GM18951 (cell line): ENCODE data around the gene NRCAM.

Experiments
- POLR2A ChIP-seq: IDR thresholded peaks from 4 replicates; pipeline ENCODE4 v1.6.1; 2011; ENCODE audit warnings: mild to moderate bottlenecking; ENCODE audit not compliant: insufficient read length, insufficient read depth; ENCODE audit errors: extremely low read depth
- in situ Hi-C: fragments of 300-500 bp; cut with MboI; formaldehyde crosslinking; loops from one replicate; pipeline ENCODE4 v1.12.0; 2022; ENCODE audit warnings: low sequenced_read_pairs, mixed read lengths, inconsistent platforms; ENCODE audit not compliant: unreplicated experiment

NRCAM gene

DNA sequence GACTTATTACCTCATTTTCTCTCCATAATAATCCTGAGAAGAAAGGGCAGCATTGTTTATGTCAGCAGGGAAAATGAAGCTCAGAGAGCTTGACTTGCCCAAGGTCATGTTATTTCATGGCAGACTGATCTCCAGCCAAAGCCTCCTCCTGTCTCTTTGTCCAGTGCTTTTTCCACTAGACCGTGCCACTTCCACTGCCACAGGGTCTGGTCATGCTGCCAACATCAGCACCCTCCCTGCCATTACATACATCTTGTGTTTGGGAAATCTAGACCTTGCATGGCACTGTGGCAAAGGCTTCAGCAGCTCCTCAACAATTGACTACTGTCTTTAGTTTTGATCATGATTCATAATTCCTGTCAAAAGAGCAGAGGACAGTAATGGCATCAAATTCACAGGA, 25.1 kb downstream of the NRCAM start:
- in situ Hi-C loops: no loop called here
- no peak for TF ChIP-seq POLR2A

DNA sequence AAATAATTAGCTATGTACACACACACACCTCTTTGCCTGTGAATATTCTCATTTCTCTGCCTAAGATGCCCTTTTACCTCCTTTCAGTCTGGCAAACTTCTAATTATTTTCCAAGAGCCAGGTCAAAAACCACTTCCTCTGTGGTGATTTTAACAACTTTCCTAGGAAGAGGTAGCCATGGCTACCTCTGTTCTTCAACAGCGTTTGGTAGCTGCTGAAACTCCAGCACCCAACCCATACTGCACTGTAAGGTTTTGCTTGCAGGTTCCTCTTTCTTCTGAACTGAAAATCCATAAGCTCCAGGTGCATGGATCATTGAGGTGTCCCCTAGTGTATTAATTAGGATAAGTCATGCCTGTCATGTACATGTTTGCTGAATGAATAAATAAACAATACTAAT, 25.6 kb downstream of the NRCAM start:
- TF ChIP-seq POLR2A: no peak
- in situ Hi-C loops: no loop called here

DNA sequence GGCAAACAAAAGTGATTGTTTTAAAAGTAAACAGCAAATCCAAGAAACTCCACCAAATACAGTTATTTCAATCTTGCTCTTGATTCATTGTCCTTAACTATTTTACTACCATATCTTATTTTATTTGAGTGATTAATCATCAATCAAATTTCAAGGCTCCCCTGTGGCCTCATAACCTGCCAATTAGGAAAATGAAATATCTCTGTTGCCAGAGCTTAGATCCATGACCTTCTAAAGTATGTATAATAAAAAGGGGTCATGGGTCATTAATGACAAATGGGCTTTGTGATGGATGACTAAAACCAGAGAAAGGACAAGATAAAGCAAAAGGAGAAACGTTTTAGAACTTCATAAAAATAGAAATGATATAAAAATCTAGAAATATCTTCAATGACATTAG, 28.5 kb downstream of the NRCAM start:
- no peak for TF ChIP-seq POLR2A
- in situ Hi-C loops: no loop called here

DNA sequence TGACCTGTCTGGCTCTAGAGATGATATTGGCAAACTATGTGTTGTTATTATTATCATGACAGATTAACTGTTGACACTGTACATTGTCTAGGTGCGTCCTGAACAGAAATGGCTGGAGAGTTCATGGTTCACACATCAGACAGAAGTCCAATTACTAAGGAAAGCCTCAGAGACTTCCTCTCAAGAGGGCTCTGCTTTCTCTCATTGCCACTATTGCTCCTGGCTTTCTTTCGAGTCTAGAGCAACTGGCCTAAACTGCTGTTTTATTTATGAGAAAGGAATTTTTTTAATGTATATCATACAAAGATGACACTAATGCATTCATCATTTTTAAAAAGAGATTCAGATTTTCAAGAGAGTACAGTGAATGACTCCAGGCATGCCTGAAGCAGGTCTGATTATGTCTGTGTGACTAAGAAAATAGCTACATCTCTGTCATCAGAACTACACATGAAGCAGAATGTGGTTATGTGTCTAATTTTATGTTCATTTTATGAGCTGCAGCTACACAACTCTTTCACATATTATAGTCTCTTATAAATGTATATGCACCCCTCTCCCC, 30.4 kb downstream of the NRCAM start:
- in situ Hi-C loops: no loop called here

DNA sequence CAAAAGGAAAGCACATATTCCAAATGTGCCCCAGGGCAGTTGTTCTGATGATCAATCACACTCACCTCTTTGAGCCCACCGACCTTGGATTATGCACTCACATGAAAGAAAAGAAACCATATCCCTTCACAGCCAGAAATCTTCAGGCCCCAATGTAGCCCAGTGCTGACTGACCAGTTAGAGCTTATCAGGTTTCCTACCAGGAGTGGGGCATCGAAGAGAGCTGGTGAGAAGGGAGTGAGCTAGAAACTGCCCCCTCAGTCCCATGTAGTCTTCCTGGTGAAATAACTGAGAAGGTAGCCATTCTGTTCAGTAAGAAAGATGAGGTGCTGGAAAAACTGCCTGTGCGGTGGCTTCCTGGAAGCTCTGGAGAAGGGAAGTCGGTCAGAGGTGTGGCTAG, 32.2 kb downstream of the NRCAM start:
- in situ Hi-C loops: no loop called here
- TF ChIP-seq POLR2A: no peak

More for the DNA sequence above, 30.4 kb downstream of the NRCAM start:
- TF ChIP-seq POLR2A: no peak

DNA sequence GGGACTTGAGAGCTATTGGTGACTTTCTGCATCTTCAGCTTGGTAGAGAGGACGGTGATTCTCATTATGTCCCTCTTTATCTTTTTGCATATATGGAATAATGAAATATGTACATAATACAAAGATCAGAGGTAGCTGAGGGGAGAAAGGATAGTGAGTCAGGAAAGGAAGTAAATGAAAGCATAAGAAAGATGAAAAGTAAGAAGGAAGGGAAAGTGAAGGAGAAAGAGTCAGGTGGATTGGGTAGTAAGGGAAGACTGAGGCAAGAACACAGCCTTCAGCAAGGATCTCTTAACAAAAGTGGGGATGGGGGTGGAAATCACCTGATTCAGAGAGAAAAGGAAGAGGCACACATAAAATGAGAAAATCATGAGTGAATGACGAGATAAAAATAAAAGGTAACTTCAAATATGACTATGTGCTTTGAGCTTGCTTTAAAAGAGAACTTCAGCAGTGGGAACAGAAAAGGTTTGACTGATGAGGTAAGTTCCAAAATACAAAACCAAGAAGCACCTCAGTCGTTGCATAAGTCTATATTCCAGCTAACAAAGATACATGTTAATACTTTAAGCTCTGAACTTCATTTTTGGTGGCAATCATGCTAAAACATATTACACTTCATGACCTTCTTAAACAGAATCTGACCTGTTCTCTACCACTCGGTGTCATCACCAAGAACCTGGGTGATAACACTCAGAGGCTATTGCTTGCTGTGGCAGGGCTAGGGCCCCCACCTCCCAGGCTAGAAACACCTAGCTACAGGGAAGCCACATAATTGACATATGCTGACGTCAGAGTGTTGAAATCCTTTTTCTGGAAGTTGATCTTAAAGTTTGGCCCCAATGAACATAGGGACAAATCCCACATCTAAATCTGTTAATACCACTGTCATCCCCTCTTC, 32.9 kb downstream of the NRCAM start:
- in situ Hi-C loops: no loop called here
- TF ChIP-seq POLR2A: no peak

DNA sequence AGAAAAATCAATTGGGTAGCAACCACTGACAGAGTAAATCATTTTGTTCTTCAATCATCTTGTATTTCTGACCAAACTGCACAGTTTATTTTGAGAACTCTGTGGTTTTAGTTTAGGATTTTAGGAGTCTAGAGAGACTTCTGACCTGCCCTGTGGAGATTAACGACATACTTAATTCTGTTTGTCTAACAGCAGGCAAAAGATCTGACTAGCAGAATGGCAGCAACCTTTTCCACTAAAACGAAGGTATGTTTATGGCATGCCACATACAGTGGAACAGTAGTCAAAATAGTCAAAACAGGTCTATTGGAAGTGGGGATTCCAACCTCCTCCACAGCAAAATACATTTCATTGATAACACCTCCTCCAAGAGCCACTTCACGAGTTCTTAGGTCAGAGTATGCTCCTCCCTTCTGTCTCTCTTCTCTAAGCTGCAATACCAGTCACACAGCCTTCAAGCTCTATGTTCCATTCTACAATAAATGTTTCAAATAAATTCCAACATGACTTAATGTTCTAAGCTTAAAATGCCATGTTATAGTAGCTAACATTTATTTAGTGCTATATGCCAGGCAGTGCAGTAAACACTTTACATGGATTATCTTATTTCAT, 34.4 kb downstream of the NRCAM start:
- no peak for TF ChIP-seq POLR2A
- in situ Hi-C loops: no loop called here

DNA sequence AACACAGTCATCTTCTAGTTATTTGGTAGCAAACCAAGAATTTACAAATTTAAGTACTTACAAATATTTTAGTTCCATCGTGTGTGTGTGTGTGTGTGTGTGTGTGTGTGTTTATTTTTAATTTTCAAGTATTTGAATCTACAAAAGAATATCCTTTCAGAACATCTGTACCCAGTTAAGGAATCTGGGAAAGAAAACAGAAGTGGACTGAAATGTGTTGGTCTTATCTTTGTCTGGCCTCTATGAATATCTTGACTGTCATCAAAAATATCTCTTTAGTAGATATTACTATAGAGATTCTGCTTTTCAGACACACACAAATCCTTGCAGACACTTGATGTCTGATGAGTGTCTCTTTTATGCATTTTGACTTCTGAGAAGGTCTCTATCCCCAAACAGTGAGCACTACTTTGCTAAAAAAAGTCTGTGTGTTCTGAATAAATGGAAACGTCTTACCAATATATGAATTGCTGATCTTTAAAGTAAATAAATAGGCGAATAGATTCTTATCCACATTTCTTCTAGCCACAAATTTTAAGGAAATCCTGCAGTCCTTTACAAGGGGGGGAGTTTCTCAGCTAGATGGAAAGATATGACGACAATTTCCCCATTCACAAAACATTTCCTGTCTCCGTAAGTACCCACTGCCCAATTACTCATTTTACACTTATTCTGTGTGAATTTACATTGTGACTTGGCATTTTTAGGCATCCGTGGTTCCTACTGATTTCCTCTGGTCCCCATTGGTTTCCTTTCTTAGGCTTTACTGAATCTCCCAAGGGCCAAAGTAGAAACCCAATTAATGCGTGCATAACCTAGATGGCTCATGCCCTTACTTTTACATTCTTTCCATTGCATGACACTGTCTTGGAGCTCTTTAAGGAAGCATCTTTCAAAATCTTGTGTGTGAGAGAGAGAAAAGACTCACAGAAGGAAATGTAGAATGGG, 36.0 kb downstream of the NRCAM start:
- in situ Hi-C loops: no loop called here
- no peak for TF ChIP-seq POLR2A

DNA sequence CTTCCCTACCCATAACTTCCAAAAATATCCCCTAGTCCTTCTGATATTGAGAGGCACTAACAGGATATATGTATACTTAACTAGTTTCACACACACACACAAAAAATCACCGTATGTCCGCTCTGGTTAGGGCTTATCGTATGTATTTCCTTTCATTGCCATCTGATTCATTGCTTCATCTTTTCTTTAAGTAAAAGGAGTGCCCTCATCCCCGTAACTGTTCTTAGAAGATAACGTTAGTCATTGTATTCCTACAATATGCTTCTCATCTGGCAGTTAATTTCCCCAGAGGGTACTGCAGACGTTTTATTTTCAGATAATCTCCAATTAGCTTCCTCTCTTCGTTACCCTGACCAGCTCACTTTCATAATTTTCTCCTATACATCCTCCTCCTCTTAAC, 37.3 kb downstream of the NRCAM start:
- in situ Hi-C loops: no loop called here
- no peak for TF ChIP-seq POLR2A

DNA sequence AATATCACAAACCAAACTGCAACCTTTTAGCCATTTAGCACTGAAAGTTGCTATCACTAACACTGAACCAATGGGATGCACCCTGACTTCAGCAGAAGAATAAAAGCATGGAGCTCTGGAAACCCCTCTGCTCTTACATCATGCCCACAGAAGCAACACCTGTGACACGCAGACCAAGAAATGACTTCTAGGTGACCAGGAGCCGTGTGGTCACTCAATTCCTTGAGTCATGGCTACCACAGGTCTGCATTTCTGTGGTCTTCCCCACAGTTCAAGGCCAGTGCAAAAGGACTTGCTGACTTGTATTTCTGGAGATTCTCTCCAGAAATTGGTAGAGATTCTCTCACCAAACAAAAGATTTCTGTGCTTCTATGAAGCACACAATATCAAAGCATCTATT, 38.3 kb downstream of the NRCAM start:
- in situ Hi-C loops: no loop called here
- no peak for TF ChIP-seq POLR2A

DNA sequence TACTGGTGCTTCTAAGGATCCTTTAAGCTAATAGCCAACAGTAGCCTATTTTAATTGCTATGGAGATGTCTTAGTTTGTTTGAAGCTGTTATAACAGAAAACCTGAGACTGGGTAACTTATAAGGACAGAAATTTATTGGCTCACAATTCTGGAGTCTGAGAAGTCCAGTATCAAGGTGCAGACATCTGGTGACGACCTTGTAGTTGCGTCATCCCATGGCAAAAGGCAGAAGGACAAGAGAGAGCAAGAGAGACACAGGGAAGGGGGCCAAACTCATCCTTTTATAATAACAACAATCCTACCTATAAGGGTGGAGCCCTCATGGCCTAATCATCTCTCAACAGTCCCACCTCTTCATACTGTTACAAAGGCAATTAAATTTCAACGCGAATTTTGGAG, 39.1 kb downstream of the NRCAM start:
- TF ChIP-seq POLR2A: no peak
- in situ Hi-C loops: no loop called here

DNA sequence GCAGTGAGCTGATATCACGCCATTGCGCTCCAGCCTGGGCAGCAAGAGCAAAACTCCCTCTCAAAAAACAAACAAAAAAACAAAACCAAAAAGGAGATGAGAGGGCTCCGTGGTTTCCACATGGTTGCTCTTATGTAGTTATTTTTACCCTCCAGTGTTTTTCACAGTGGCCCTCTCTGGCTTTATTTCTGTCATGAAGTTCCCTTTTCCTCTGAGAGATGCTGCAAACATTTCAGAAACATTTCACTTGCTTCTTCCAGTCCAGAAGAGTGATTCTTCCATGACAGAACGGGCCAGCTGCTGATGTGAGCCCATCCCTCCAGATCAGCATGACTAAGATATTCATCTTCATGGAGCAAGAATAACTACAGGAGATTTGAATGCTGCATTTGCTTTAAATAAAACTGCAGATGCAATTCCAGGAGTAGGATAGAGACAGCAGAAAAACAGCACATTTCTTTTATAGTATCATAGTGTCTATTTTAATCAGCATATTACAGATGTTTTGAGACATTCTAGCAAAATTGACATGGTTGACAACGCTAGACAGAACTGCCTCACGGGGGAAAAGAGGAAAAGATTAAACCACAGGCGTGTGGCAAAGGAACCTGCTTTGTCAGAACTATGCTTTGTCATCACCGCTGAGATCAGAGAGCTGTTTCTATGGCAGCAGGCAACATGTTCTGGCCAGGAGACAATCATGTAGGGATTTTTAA, 40.3 kb downstream of the NRCAM start:
- no peak for TF ChIP-seq POLR2A
- in situ Hi-C loops: no loop called here
